BE2C (cell line): Measurements from ENCODE around the gene NKAIN4.

ENCODE experiments used
- DNase-seq: peaks from one replicate; pipeline ENCODE4 v3.0.0-alpha.2; 2020
- H3K27me3 ChIP-seq: fragments of 250-450 bp; sonication (Bioruptor Pico); 2 replicates; pipeline ENCODE4 v1.5.1; 2020; ENCODE audit warnings: mild to moderate bottlenecking
- H3K36me3 ChIP-seq: fragments of 250-450 bp; sonication (Bioruptor Pico); 2 replicates; pipeline ENCODE4 v1.5.1; 2020; ENCODE audit warnings: mild to moderate bottlenecking
- H3K4me1 ChIP-seq: fragments of 250-450 bp; sonication (Bioruptor Pico); 2 replicates; pipeline ENCODE4 v1.5.1; 2020
- H3K4me3 ChIP-seq: 2 replicates; pipeline ENCODE4 v1.5.1; 2011; ENCODE audit warnings: low read depth, low read length
- H3K9me3 ChIP-seq: fragments of 250-450 bp; sonication (Bioruptor Pico); 2 replicates; pipeline ENCODE4 v1.5.1; 2020
- CTCF ChIP-seq: IDR thresholded peaks from 2 replicates; pipeline ENCODE4 v1.5.1; 2012; ENCODE audit warnings: mild to moderate bottlenecking, low read depth, low read length

Gene NKAIN4

GRCh38 chr20:63227260-63227659 lies 27.0 kb downstream of the NKAIN4 start:
- no peak for DNase-seq
- Histone ChIP-seq H3K9me3 (no peaks in the 10 kb centered on the region), H3K27me3 (no peaks in the 10 kb centered on the region)

GRCh38 chr20:63226042-63226943 lies 28.0 kb downstream of the NKAIN4 start:
- no peaks in the 10 kb centered on the region for H3K9me3 ChIP-seq
- H3K27me3 ChIP-seq: no peaks in the 10 kb centered on the region
- no peak for TF ChIP-seq CTCF
- no peak for DNase-seq
- no peaks in the 10 kb centered on the region for H3K36me3 ChIP-seq
- H3K4me1 ChIP-seq: peaks cover 13% of the 10 kb centered on the region
- H3K4me3 ChIP-seq: no peak overlapping the region

More at GRCh38 chr20:63227260-63227659, 27.0 kb downstream of the NKAIN4 start:
- Histone ChIP-seq H3K4me3 (no peak overlapping the region), H3K36me3 (no peaks in the 10 kb centered on the region), H3K4me1 (peaks cover 13% of the 10 kb centered on the region)
- no peak for TF ChIP-seq CTCF

- no peaks in the 10 kb centered on the region for H3K9me3 ChIP-seq
- H3K36me3 ChIP-seq: no peaks in the 10 kb centered on the region
- no peak for DNase-seq
- no peaks in the 10 kb centered on the region for H3K27me3 ChIP-seq
- H3K4me1 ChIP-seq: peaks cover 13% of the 10 kb centered on the region
- no peak overlapping the region for H3K4me3 ChIP-seq
- TF ChIP-seq CTCF: no peak
Observed at GRCh38 chr20:63225082-63225454, 29.2 kb downstream of the NKAIN4 start.

- no peaks in the 10 kb centered on the region for H3K27me3 ChIP-seq
- peaks cover 13% of the 10 kb centered on the region for H3K4me1 ChIP-seq
- peak; percentile 43 for TF ChIP-seq CTCF
- H3K36me3 ChIP-seq: no peaks in the 10 kb centered on the region
- H3K4me3 ChIP-seq: no peak overlapping the region
- peak; percentile 76 for DNase-seq
- no peaks in the 10 kb centered on the region for H3K9me3 ChIP-seq
Observed at GRCh38 chr20:63224412-63225081, 29.7 kb downstream of the NKAIN4 start.

- no peaks in the 10 kb centered on the region for H3K27me3 ChIP-seq
- no peak overlapping the region for H3K4me3 ChIP-seq
- no peak for DNase-seq
- H3K9me3 ChIP-seq: no peaks in the 10 kb centered on the region
- H3K36me3 ChIP-seq: no peaks in the 10 kb centered on the region
- no peak for TF ChIP-seq CTCF
- H3K4me1 ChIP-seq: peaks cover 13% of the 10 kb centered on the region
Observed at GRCh38 chr20:63223826-63224207, 30.4 kb downstream of the NKAIN4 start.
